GM21528 (cell line): ENCODE results near the gene TRMT1.
A peak's percentile ranks its signal among the peaks of the same experiment; 100 is the strongest.
"Not testable (repeated sequence)": the region's sequence is repeated elsewhere in the genome, so short reads cannot be mapped to it uniquely, and the experiment has no call there.

Source experiments
- ATAC-seq: cut with Tn5 transposase; IDR thresholded peaks from one replicate; pipeline ENCODE4 v1.9.1; 2021; ENCODE audit warnings: mild to moderate bottlenecking, moderate library complexity; ENCODE audit not compliant: unreplicated experiment, low FRiP score

Gene TRMT1

GRCh38 chr19:13116282-13117175 is at the start of gene TRMT1:
TRMT1 (minus strand) TSS chr19:13116740; CDS start chr19:13116399, 341 bp downstream.
- ATAC-seq = peak; percentile 49

DNA sequence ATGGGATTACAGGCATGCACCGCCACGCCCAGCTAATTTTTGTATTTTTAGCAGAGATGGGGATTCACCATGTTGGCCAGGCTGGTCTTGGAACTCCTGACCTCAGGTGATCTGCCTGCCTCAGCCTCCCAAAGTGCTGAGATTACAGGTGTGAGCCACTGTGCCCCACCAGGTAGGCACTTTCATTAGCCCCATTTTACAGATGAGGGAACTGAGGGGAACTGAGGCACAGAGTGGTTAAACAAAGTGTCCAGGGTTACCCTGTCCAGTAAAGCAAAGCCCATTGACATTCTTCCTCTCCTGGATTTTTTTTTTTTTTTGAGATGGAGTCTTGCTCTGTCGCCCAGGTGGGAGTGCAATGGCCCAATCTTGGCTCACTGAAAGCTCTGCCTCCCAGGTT is 49.6 kb upstream of the TRMT1 start:
- not testable (repeated sequence) for ATAC-seq

DNA sequence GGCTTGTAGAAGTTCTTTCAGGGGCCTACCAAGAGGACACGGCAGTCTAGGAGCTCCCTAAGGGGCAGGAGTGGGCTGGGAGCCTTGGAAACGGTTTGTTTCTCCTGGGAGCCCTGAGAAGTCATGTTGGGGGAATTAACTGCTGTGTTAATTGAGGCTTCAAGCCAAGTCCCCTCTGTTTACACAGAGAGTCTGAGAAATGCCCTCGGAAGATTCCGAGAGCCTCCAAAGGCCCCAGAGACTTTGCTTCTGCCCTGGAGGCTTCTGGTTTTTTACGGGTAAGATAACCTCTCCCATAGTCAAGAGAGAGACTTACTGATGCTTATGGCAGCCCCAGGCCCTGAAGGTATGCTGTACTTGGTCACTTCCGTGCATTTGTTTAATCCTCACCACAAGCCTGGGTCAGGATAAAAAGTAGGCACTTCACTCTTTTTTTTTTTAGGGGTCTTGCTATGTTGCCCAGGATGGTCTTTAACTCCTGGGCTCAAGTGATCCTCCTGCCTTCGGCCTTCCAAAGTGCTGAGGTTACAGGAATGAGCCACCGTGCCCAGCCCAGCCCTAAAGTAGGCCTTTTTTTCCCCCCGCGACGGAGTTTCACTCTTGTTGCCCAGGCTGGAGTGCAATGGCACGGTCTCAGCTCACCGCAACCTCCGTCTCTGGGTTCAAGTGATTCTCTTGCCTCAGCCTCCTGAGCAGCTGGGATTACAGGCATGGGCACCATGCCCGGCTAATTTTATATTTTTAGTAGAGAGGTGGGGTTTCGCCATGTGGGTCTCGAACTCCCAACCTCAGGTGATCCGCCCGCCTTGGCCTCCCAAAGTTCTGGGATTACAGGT is 48.8 kb upstream of the TRMT1 start:
- no peak for ATAC-seq

DNA sequence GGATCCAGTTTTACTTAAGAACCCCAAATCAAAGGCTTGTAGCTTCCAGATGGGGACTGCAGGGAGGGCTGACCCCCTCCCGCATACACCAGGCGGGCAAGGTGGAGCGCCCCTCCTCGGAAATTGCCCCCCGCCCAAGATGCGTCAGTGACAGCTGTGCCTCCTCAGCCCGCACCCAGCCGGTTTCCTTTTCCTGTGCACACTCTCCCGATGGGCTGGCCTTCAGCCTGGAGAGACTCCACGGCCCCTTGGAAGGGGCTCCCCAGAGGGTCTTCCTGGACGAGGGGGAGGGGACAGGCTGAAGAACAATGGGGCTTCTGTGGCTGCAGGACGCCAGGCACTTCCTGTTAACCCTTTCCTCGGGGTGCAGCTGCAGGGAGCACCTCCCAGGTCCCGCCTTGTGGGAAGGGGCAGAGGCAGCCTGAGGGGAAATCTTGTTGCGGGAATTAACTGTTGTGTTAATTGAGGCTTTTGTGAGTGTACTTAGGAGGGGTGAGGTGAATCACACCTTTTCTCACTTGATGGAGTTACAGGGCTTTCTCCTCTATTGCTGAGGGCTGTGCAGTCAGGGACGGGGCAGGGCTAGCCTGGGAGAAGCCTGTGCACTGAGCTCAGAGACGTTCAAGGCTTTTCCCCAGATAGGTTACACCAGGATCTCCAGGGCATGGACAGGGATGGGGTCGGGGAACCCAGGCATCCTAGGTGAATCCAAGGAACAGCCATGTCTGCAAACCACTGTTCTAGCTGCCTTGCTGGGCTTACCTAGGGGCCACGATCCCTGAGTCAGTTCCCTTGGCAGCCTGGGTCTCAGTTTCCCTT is 48.0 kb upstream of the TRMT1 start:
- no peak for ATAC-seq

DNA sequence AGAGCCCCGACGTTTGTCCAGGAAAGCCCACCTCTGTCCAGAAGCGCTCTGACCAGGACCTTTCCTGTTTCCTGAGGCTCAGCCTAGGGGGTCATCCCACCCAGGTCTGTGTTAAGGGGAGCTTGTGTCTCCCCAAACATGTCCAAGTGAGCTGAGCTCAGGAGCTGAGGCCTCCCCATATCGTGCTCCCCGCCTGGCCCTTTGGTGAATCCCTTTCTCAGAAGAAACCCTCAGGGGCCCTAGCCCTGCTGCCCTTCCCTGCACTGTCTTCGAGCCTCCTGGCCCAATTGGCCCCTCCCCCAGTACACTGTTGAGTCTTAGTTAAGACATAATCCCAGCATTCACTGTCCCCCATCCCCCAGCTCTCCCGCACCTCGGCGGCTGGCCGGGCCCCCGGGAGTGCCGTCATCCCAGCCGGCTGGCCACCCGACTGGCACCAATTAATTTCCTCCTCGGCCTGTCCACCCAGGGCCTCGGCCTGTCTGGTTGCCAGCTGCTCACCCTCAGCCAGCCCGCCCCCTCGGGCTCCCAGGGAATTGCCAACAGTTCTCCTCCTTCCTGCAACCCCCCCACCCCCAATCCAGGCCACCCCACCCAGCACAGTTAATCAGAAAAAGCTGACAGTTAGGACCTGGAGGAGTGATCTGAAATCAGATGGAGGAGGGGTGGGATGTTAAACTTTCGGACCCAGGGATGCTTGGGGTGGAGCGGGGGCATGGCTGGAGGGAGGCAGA is 47.2 kb upstream of the TRMT1 start:
- ATAC-seq = peak; percentile 12

- peak; percentile 45 for ATAC-seq
Measured at GRCh38 chr19:13162724-13163608, 46.4 kb upstream of the TRMT1 start.

GRCh38 chr19:13160557-13160956 is 44.0 kb upstream of the TRMT1 start:
- ATAC-seq = no peak

- no peak for ATAC-seq
Measured at GRCh38 chr19:13159713-13160112, 43.2 kb upstream of the TRMT1 start.

- peak; percentile 11 for ATAC-seq
Measured at GRCh38 chr19:13155472-13156359, 39.2 kb upstream of the TRMT1 start.

DNA sequence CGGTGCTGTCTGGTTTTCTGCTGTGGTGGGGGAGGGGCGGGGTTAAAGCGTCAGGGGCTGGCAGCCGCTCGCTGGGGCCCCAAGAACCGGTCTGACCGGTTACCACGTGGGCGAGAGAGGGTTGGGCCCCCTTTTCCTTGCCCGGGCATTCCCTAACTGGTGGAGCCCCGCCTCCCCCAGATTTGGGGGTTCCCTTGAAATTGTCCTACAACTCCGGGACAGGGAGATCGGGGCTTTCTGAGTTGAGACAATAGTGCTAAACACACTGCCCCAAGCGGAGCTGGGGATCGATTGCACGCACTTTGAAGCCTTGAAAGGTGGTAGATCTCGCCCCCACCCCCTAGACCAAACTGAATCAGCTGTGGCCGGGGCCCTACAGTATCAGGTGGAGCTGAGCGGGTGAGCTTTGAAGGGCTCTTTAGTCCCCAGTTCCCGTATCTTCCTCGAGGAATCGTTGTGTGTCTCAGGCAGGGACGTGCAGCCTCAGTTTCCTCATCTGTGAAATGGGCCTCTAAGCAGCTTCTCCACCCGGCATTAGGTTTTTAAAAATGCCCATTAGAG is 38.5 kb upstream of the TRMT1 start:
- ATAC-seq = no peak

DNA sequence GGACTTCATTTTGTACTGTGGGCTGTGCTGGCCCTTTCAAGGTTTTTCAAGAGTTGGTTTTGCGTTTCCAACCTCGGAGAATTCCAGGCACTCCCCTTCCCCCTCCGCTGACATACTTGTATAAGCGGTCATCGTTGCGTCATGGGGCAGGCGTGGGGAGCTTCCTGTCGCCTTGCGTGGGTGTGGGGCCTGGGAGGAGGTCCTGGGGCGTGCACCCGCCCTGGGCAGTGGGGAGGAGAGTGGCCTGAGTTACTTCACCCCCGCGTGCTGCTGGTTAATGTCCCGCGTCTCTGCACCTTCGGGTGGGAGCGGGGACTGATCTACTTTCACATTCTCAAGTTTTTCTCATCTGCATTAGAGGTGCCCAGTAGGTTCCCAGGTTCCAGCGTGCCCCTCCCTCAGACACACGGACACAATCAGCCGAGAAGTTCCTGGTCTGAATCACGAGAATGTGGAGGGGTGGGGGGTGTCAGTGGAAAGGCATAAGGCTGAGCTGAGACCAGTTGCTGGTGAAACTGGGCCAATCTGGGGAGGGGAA is 37.8 kb upstream of the TRMT1 start:
- no peak for ATAC-seq

DNA sequence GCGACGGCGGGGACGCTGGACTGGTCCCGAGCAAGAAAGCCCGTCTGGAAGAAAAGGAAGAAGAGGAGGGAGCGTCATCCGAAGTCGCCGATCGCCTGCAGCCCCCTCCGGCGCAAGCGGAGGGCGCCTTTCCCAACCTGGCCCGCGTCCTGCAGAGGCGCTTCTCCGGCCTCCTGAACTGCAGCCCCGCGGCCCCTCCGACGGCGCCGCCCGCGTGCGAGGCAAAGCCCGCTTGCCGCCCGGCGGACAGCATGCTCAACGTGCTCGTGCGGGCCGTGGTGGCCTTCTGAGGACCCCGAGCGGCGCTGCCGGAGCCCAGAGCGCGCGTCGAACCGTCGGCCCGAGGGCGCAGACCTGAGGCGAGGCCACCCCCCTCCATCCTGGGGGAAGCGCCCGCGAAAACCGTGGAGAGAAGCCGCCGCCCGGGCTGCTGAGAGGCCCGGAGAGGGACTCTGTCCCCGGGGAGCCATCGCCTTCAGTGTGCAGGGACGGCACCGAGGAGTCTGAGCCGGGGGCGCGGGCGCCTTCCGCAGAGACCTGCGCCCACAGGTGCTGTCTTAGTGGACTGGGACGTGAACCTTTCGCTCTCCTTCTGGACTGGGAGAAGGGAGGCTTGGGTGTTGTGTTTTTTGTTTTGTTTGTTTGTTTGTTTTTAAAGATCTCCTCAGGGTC is 37.2 kb upstream of the TRMT1 start:
- ATAC-seq = no peak

DNA sequence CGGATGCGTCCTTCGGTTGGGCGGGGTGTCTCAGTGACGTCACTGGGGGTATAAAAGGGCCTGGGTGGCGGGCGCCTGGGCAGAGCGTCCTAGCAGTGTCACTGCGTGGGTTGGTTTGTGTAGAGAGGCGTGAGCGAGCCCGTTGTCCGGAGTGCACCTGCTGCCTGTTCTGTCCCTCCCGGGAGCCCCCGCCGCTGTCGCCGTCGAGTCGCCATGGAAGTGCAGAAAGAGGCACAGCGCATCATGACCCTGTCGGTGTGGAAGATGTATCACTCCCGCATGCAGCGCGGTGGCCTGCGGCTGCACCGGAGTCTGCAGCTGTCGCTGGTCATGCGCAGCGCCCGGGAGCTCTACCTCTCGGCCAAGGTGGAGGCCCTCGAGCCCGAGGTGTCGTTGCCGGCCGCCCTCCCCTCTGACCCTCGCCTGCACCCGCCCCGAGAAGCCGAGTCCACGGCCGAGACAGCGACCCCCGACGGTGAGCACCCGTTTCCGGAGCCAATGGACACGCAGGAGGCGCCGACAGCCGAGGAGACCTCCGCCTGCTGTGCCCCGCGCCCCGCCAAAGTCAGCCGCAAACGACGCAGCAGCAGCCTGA is 36.5 kb upstream of the TRMT1 start:
- peak; percentile 20 for ATAC-seq

DNA sequence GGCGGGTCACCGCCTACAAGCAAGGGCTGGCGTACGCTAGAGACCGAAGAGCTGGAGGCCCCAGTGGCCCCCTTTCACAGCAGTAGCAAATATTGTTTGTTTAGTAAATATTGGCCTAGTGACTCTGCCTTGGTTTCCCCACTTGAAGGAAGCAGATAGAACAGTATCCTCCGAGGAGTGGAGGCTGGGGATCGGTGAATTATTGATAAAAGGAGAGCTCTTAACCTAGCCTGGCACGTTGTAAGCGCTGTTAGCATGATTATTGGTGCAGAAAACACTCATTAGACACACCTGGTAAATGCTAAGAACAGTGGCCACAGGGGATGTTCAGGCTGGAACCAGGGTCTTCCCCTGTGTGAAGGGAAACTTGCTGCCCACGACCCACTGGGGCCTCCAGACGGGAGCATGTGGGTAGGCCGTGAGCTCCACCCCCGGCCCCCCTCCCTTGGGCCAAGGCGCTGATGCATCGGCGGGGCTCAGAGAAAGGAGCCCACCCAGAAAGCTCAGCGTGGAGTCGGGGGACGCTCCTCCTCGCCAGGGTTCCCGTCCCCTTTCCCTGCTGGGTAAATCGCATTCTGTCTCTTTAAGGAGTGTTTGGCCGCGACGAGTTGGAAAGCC is 35.9 kb upstream of the TRMT1 start:
- ATAC-seq = peak; percentile 4

- ATAC-seq = peak; percentile 40
Measured at GRCh38 chr19:13151605-13152355, 35.2 kb upstream of the TRMT1 start.
